Measurements from ENCODE around the gene KLK15.

The KLK15 gene

DNA sequence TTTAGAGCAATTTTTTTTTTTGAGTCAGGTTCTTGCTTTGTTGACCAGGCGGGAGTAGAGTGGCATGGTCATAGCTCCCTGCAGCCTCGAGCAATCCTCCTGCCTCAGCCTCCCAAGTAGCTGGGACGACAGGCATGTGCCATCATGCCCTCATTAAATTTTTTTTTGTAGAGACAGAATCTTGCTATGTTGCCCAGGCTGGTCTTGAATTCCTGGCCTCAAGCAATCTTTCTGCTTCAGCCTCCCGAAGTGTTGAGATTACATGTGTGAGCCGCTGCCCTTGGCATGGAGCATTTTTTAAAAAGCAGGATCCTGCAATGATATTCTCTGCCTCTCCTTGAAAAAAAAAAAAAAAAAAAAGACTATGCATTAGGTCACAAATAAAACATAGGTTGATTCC is 57.2 kb downstream of the KLK15 start:
- no peak overlapping the region for H3K4me3 ChIP-seq (replicated peaks; ENCODE audit: low read depth, low read length)
- DNase-seq (ENCODE audit: extremely low read depth, low read depth) = no peak
- TF ChIP-seq, protein P1, sequence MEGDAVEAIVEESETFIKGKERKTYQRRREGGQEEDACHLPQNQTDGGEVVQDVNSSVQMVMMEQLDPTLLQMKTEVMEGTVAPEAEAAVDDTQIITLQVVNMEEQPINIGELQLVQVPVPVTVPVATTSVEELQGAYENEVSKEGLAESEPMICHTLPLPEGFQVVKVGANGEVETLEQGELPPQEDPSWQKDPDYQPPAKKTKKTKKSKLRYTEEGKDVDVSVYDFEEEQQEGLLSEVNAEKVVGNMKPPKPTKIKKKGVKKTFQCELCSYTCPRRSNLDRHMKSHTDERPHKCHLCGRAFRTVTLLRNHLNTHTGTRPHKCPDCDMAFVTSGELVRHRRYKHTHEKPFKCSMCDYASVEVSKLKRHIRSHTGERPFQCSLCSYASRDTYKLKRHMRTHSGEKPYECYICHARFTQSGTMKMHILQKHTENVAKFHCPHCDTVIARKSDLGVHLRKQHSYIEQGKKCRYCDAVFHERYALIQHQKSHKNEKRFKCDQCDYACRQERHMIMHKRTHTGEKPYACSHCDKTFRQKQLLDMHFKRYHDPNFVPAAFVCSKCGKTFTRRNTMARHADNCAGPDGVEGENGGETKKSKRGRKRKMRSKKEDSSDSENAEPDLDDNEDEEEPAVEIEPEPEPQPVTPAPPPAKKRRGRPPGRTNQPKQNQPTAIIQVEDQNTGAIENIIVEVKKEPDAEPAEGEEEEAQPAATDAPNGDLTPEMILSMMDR (IDR thresholded peaks at IDR 0.05; ENCODE audit: low read depth, low read length, missing control alignments) = no peak
